HG02759 (cell line): ENCODE data around the gene NFYC.

Source experiments
- ATAC-seq: cut with Tn5 transposase; IDR thresholded peaks from one replicate; pipeline ENCODE4 v1.9.1; 2021; ENCODE audit warnings: mild to moderate bottlenecking, moderate library complexity; ENCODE audit not compliant: unreplicated experiment

The NFYC gene

GRCh38 chr1:40777224-40777970, 85.9 kb downstream of the NFYC start:
- no peak for ATAC-seq

GRCh38 chr1:40780678-40781607, 89.4 kb downstream of the NFYC start:
- ATAC-seq, result no peak

GRCh38 chr1:40781608-40781971, 90.1 kb downstream of the NFYC start:
- no peak for ATAC-seq

- no peak for ATAC-seq
These were observed 91.0 kb downstream of the NFYC start for GRCh38 chr1:40782371-40782956.

GRCh38 chr1:40783001-40783905, 91.7 kb downstream of the NFYC start, which contains the start of gene KCNQ4:
Gene KCNQ4 (plus strand): TSS chr1:40783787. CDS start chr1:40784094, 307 bp downstream.
- no peak for ATAC-seq

- ATAC-seq, result no peak
These were observed 92.8 kb downstream of the NFYC start for GRCh38 chr1:40784141-40784770.

- no peak for ATAC-seq
These were observed 93.3 kb downstream of the NFYC start for GRCh38 chr1:40784771-40785151.

- no peak for ATAC-seq
These were observed 93.9 kb downstream of the NFYC start for GRCh38 chr1:40785446-40785845.

- ATAC-seq, result no peak
These were observed 94.9 kb downstream of the NFYC start for GRCh38 chr1:40786171-40786994.

- no peak for ATAC-seq
These were observed 95.6 kb downstream of the NFYC start for GRCh38 chr1:40786995-40787705.

- ATAC-seq, result no peak
These were observed 96.4 kb downstream of the NFYC start for GRCh38 chr1:40787737-40788560.

GRCh38 chr1:40788561-40789341, 97.2 kb downstream of the NFYC start:
- ATAC-seq, result no peak

- no peak for ATAC-seq
These were observed 97.8 kb downstream of the NFYC start for GRCh38 chr1:40789342-40789598.

- ATAC-seq, result no peak
These were observed 98.3 kb downstream of the NFYC start for GRCh38 chr1:40789661-40790430.

GRCh38 chr1:40792036-40792435, 100.5 kb downstream of the NFYC start:
- no peak for ATAC-seq

- no peak for ATAC-seq
These were observed 102.1 kb downstream of the NFYC start for GRCh38 chr1:40793617-40794016.

GRCh38 chr1:40794048-40794447, 102.5 kb downstream of the NFYC start:
- no peak for ATAC-seq
